ENCODE results near the gene SLFN13. TPM values are rescaled to one million over a fixed set of nuclear protein-coding genes. Genes with fewer than 3 reads are reported as not detected.

Gene SLFN13
- total RNA-seq, 2 donors from 2014 or later = 45.8 to 57.3 TPM

Other genes starting within 250 kb of the SLFN13 start
- 10 to 100 TPM; 53.8 to 70.3 TPM for gene SLFN5, start 205.7 kb downstream of the SLFN13 start, total RNA-seq
- 10 to 100 TPM; 37.1 to 64.7 TPM for gene SLFN11, start 75.1 kb downstream of the SLFN13 start, total RNA-seq
- gene SLFN12, start 16.3 kb downstream of the SLFN13 start, total RNA-seq = 1 to 10 TPM; 9.1 to 9.8 TPM
- gene SLFN12L, start 88.9 kb upstream of the SLFN13 start, total RNA-seq = 10 to 100 TPM; 59.0 to 73.6 TPM
- gene SLFN14, start 112.1 kb upstream of the SLFN13 start, total RNA-seq = not detected
- 1 to 10 TPM; 7.2 to 7.3 TPM for gene PEX12, start 129.8 kb upstream of the SLFN13 start, total RNA-seq
- 100 to 1,000 TPM; 167 to 179 TPM for gene AP2B1, start 138.6 kb upstream of the SLFN13 start, total RNA-seq